SKM-1 treated with dmso at 0.1 percent for 144 hours (cell line): ENCODE measurements around the gene DHCR7.

Experiments used
- DNase-seq: peaks from one replicate; lab custom pipeline; 2025; ENCODE audit not compliant: unreplicated experiment; lab: John Stamatoyannopoulos, UW

Gene DHCR7

GRCh38 chr11:71387200-71387599 lies 61.0 kb downstream of the DHCR7 start:
- no peak for DNase-seq

- no peak for DNase-seq
These were observed 62.0 kb downstream of the DHCR7 start for GRCh38 chr11:71386202-71386601.

GRCh38 chr11:71385091-71385490 lies 63.1 kb downstream of the DHCR7 start:
- DNase-seq: no peak

- DNase-seq: no peak
These were observed 63.6 kb downstream of the DHCR7 start for GRCh38 chr11:71384561-71384960.
